Measurements from ENCODE around the gene UROS. TPM values are rescaled to one million over a fixed set of nuclear protein-coding genes. Genes with fewer than 3 reads are reported as not detected.

The UROS gene
- 56.2 to 60.2 TPM (median 59.3 TPM) in 5 replicates for total RNA-seq (2022; extraction: Qiagen RNA extraction; ENCODE audit: low read depth)

DNA sequence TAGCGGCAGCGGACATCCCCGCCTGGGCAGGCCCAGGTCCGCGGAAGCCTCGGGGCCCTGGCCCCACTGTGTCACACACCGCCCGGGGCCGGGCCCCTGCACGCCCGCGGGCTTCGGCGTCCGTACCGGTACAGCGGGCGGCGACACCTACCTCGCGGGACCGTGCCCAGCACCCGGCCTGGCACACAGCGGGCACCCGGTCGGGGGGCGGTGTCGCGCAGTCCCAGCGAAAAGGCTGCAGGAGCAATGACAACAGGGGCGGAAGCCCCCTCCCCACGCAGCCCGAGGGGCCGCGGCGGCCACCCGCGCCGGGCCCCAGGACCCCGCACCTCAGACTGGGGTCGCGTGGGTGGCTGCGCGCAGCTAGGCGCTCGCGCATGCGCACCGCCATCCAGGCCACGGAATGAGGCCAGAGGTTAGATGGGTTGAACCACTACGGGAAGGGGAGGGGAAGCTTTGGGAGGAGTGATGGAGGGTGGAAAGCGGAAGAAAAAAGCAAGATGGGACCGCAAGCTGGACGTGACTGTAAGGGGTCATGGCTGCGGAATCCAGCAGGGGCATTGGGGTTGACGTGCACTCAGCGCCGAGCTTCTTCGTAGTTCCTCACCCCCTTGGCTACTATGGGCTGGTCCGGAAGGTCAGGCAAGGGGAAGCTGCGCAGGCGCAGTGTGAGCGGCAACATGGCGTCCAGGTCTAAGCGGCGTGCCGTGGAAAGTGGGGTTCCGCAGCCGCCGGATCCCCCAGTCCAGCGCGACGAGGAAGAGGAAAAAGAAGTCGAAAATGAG is at the start of gene UROS, which contains the start of gene BCCIP:
UROS (minus strand) TSS at position 381 of the 785 bp plus-strand sequence. CDS start 6,759 bp downstream, outside the sequence.
BCCIP (plus strand) TSS at position 669 of the 785 bp plus-strand sequence; CDS start at position 681, 12 bp downstream.

DNA sequence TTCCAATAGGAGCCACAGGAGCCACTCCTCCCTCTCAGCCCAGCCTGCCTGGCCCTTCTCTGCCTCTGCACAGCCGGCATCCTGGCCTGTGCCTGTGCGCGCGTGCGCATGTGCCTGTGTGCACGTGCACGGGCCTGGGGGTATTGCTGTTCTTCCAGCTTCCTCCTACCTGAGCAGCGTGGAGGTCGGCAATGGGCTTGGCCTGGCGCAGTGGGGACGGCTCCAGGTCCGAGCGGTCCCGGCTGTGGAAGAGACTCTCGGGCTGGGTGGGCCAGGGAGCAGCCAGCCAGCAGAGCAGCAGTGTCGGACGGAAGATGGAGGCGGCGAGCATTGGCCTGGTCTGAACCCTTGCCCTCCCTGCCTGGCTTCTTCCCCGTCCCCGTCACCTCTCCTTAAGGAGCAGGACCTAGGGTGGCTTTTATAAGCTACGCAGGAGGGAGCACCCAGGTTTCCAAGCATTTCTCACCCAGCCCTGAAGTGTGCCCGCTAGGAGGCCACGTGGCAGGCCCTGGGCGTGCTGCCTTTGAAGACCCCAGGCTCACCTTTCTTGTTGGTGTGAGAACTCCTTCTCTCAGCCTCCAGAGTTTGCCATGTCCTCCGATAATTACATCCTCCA is 47.5 kb downstream of the UROS start, which contains the start of gene MMP21:
MMP21 (minus strand) TSS at position 331 of the 616 bp plus-strand sequence; CDS start at position 331, 0 bp downstream.

Other genes starting within 250 kb of the UROS start
- gene TEX36, start 140.1 kb downstream of the UROS start, total RNA-seq (2022; extraction: Qiagen RNA extraction; ENCODE audit: low read depth) = not detected in 5 replicates
- 12.6 to 17.6 TPM (median 16.7 TPM) in 5 replicates for gene EDRF1, start 103.5 kb downstream of the UROS start, total RNA-seq (2022; extraction: Qiagen RNA extraction; ENCODE audit: low read depth)
- gene MMP21, start 47.4 kb downstream of the UROS start, total RNA-seq (2022; extraction: Qiagen RNA extraction; ENCODE audit: low read depth) = not detected in 5 replicates
- 108 to 117 TPM (median 112 TPM) in 5 replicates for gene BCCIP, start 288 bp upstream of the UROS start, total RNA-seq (2022; extraction: Qiagen RNA extraction; ENCODE audit: low read depth)
- gene DHX32, start 58.0 kb upstream of the UROS start, total RNA-seq (2022; extraction: Qiagen RNA extraction; ENCODE audit: low read depth) = 28.7 to 38.5 TPM (median 38.0 TPM) in 5 replicates
- gene FANK1, start 73.3 kb upstream of the UROS start, total RNA-seq (2022; extraction: Qiagen RNA extraction; ENCODE audit: low read depth) = 2.3 to 3.4 TPM (median 2.9 TPM) in 5 replicates

All from A549 treated with GW870086 at 1 μM for 4 hours (cell line).